ENCODE results near the gene TRPT1. TPM values are rescaled to one million over a fixed set of nuclear protein-coding genes. Genes with fewer than 3 reads are reported as not detected.

The TRPT1 gene
- total and polyA plus RNA-seq, 9 of the 15 experiments (the other 6 are each of a cell fraction or from before 2014, with no cell fraction given): 4.6 to 41.7 (median 23.1) TPM

DNA sequence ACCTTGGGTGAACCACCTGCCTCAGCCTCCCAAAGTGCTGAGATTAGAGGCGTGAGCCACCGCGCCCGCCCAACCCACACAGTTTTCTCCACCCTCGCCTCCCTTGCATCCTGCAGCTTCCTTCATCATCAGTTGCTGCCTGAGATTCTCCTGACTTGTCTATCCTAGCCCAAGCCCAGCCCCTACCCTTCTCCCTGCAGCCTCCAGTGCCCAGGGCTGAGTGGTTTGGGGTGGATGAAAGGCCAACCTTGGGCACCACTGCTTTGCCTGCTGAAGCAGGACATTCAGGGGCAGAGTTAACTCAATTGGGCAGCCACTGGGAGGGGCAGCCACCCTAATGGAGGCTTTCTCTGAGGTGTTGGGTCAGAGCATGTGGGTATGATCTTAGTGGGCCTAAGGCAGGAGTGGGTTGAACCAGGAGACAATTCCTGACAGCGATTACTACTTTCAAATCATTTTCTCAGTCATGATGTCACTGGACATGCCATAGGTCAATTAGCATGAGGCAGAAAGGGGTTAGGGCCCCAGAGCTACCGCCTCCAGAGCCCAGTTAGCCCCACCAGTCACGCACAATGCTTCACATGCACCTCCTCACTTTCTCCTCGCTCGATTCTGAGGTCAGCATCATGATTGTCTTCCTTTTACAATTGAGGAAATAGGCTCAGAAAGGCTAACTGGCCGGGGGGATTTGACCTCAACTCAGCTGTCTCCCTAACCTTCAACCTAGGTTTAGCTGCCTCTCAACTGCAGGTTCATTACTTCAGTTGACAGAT, 13.9 kb upstream of the TRPT1 start (continued):
- TF ChIP-seq, protein P1, sequence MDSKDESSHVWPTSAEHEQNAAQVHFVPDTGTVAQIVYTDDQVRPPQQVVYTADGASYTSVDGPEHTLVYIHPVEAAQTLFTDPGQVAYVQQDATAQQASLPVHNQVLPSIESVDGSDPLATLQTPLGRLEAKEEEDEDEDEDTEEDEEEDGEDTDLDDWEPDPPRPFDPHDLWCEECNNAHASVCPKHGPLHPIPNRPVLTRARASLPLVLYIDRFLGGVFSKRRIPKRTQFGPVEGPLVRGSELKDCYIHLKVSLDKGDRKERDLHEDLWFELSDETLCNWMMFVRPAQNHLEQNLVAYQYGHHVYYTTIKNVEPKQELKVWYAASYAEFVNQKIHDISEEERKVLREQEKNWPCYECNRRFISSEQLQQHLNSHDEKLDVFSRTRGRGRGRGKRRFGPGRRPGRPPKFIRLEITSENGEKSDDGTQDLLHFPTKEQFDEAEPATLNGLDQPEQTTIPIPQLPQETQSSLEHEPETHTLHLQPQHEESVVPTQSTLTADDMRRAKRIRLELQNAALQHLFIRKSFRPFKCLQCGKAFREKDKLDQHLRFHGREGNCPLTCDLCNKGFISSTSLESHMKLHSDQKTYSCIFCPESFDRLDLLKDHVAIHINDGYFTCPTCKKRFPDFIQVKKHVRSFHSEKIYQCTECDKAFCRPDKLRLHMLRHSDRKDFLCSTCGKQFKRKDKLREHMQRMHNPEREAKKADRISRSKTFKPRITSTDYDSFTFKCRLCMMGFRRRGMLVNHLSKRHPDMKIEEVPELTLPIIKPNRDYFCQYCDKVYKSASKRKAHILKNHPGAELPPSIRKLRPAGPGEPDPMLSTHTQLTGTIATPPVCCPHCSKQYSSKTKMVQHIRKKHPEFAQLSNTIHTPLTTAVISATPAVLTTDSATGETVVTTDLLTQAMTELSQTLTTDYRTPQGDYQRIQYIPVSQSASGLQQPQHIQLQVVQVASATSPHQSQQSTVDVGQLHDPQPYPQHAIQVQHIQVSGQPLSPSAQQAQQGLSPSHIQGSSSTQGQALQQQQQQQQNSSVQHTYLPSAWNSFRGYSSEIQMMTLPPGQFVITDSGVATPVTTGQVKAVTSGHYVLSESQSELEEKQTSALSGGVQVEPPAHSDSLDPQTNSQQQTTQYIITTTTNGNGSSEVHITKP (IDR thresholded peaks at IDR 0.05; ENCODE audit: partially characterized antibody): no peak
- no peak for TF ChIP-seq PHF20 (IDR thresholded peaks at IDR 0.05; ENCODE audit: partially characterized antibody)
- no peak for TF ChIP-seq SIX5 (IDR thresholded peaks at IDR 0.05; ENCODE audit: borderline replicate concordance in 1 of 2, insufficient read depth in 1 of 2, low read depth in 1 of 2, low read length in 2 of 2)
- no peak for TF ChIP-seq PHTF2 (CRISPR knock-in tag; IDR thresholded peaks at IDR 0.05)
- TF ChIP-seq FOXK1 (CRISPR knock-in tag; IDR thresholded peaks at IDR 0.05; ENCODE audit: borderline replicate concordance): peak; percentile 28; the same call in 1 of the 2 replicates
- no peak for TF ChIP-seq MEIS2 (IDR thresholded peaks at IDR 0.05; ENCODE audit: partially characterized antibody)
- TF ChIP-seq ZSCAN32 (CRISPR knock-in tag; IDR thresholded peaks at IDR 0.05): 0 out of 2 replicates have a peak, but pooled peaks have one; percentile 2
- TF ChIP-seq, protein P2, sequence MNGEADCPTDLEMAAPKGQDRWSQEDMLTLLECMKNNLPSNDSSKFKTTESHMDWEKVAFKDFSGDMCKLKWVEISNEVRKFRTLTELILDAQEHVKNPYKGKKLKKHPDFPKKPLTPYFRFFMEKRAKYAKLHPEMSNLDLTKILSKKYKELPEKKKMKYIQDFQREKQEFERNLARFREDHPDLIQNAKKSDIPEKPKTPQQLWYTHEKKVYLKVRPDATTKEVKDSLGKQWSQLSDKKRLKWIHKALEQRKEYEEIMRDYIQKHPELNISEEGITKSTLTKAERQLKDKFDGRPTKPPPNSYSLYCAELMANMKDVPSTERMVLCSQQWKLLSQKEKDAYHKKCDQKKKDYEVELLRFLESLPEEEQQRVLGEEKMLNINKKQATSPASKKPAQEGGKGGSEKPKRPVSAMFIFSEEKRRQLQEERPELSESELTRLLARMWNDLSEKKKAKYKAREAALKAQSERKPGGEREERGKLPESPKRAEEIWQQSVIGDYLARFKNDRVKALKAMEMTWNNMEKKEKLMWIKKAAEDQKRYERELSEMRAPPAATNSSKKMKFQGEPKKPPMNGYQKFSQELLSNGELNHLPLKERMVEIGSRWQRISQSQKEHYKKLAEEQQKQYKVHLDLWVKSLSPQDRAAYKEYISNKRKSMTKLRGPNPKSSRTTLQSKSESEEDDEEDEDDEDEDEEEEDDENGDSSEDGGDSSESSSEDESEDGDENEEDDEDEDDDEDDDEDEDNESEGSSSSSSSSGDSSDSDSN (IDR thresholded peaks at IDR 0.05; ENCODE audit: borderline replicate concordance in 1 of 2, low read depth in 2 of 2, low read length in 2 of 2): no peak
- peak; percentile 5; the same call in 1 of the 2 replicates for TF ChIP-seq NR2C2 (CRISPR knock-in tag; IDR thresholded peaks at IDR 0.05)
- no peak for TF ChIP-seq NR2C2 (tag; IDR thresholded peaks at IDR 0.05)
- TF ChIP-seq, protein P3, sequence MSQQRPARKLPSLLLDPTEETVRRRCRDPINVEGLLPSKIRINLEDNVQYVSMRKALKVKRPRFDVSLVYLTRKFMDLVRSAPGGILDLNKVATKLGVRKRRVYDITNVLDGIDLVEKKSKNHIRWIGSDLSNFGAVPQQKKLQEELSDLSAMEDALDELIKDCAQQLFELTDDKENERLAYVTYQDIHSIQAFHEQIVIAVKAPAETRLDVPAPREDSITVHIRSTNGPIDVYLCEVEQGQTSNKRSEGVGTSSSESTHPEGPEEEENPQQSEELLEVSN (IDR thresholded peaks at IDR 0.05; ENCODE audit: borderline replicate concordance in 1 of 2, extremely low read depth in 1 of 2, insufficient read depth in 1 of 2, insufficient read length in 1 of 2, low read depth in 1 of 2, low read length in 1 of 2, poor library complexity in 1 of 2, severe bottlenecking in 1 of 2): peak in 1 of 2 experiments; percentile 58
- TF ChIP-seq EP400 (IDR thresholded peaks at IDR 0.05): no peak
- TF ChIP-seq, protein P4, sequence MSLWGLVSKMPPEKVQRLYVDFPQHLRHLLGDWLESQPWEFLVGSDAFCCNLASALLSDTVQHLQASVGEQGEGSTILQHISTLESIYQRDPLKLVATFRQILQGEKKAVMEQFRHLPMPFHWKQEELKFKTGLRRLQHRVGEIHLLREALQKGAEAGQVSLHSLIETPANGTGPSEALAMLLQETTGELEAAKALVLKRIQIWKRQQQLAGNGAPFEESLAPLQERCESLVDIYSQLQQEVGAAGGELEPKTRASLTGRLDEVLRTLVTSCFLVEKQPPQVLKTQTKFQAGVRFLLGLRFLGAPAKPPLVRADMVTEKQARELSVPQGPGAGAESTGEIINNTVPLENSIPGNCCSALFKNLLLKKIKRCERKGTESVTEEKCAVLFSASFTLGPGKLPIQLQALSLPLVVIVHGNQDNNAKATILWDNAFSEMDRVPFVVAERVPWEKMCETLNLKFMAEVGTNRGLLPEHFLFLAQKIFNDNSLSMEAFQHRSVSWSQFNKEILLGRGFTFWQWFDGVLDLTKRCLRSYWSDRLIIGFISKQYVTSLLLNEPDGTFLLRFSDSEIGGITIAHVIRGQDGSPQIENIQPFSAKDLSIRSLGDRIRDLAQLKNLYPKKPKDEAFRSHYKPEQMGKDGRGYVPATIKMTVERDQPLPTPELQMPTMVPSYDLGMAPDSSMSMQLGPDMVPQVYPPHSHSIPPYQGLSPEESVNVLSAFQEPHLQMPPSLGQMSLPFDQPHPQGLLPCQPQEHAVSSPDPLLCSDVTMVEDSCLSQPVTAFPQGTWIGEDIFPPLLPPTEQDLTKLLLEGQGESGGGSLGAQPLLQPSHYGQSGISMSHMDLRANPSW (CRISPR knock-in tag; IDR thresholded peaks at IDR 0.05): no peak
- no peak; the same call in 1 of the 2 replicates for TF ChIP-seq L3MBTL2 (IDR thresholded peaks at IDR 0.05)
- TF ChIP-seq ZNF785 (CRISPR knock-in tag; IDR thresholded peaks at IDR 0.05): no peak
- TF ChIP-seq CTBP1 (IDR thresholded peaks at IDR 0.05; ENCODE audit: borderline replicate concordance): no peak
- no peak for TF ChIP-seq CBX1 (IDR thresholded peaks at IDR 0.05; ENCODE audit: low read depth)
